GM12878 (cell line): Measurements from ENCODE around the gene R3HDM2. TPM values are rescaled to one million over a fixed set of nuclear protein-coding genes. Genes with fewer than 3 reads are reported as not detected.

Source experiments
- ATAC-seq: fragments of 200-7000 bp; cut with Tn5 transposase; 3 replicates; pipeline ENCODE4 v1.9.1; 2020; ENCODE audit warnings: mild to moderate bottlenecking, moderate library complexity
- BruUV-seq: library from RNA; stranded (reverse); fragments of 400-500 nt; replicated peaks from 2 replicates; lab custom pipeline; 2021; lab: Mats Ljungman, UMichigan
- CTCF ChIA-PET: fragments of 300-600 bp; sonication (Branson Sonifier 250); formaldehyde crosslinking; extraction: SDS; loops from one replicate; lab custom pipeline; 2021; ENCODE audit warnings: inconsistent platforms; lab: Yijun Ruan, JAX
- POLR2A ChIA-PET: fragments of 350-600 bp; formaldehyde crosslinking; extraction: SDS; loops from one replicate; lab custom pipeline; 2021; ENCODE audit warnings: inconsistent platforms; lab: Charles Lee
- RAD21 ChIA-PET: fragments of 300-600 bp; sonication (Branson Sonifier 250); formaldehyde crosslinking; loops from one replicate; lab custom pipeline; 2023; ENCODE audit warnings: antibody characterized with exemption; ENCODE audit not compliant: unreplicated experiment; lab: Charles Lee
- SMC1A ChIA-PET: fragments of 300-600 bp; sonication (Branson Sonifier 250); formaldehyde crosslinking; loops from one replicate; lab custom pipeline; 2023; ENCODE audit not compliant: unreplicated experiment, uncharacterized antibody; lab: Charles Lee
- DNase-seq: peaks from one replicate; pipeline ENCODE4 v3.0.0-alpha.2; 2011; ENCODE audit warnings: low read depth, low spot score
- FAIRE-seq: peaks from 3 replicates; lab custom pipeline; 2011; peaks lifted over from hg19 to GRCh38; lab: Jason Lieb, UNC
- H2AFZ ChIP-seq: 2 replicates; pipeline ENCODE4 v1.6.0; 2011; ENCODE audit warnings: low read depth, low read length, control low read depth; ENCODE audit not compliant: control insufficient read depth
- H3K27ac ChIP-seq: 2 replicates; pipeline ENCODE4 v1.5.1; 2011; ENCODE audit warnings: control low read depth; ENCODE audit not compliant: control insufficient read depth, insufficient read depth
- H3K27me3 ChIP-seq, 2 experiments: replicated peaks in 1 of 2; 2 replicates each; pipeline versions ENCODE4 v1.6.0 to v1.6.1; 2011; ENCODE audit warnings: low read length in 1 of 2; ENCODE audit not compliant: control insufficient read depth in 2 of 2, insufficient read depth in 2 of 2
- H3K36me3 ChIP-seq, 2 experiments: 2 replicates each; pipeline ENCODE4 v1.5.1; 2011; ENCODE audit warnings: low read length in 1 of 2; ENCODE audit not compliant: control insufficient read depth in 2 of 2, insufficient read depth in 2 of 2
- H3K4me1 ChIP-seq: 2 replicates; pipeline ENCODE4 v1.6.1; 2011; ENCODE audit warnings: mild to moderate bottlenecking, low read length, moderate library complexity, mixed read lengths; ENCODE audit not compliant: control insufficient read depth, insufficient read depth
- H3K4me2 ChIP-seq: 2 replicates; pipeline ENCODE4 v1.6.0; 2011; ENCODE audit warnings: control low read depth; ENCODE audit not compliant: control insufficient read depth, insufficient read depth
- H3K4me3 ChIP-seq: fragments of 200-600 bp; sonication (generic); 2 replicates; pipeline ENCODE4 v1.5.1; 2016
- H3K79me2 ChIP-seq: 2 replicates; pipeline ENCODE4 v1.6.0; 2011; ENCODE audit warnings: low read length; ENCODE audit not compliant: control insufficient read depth, insufficient read depth
- H3K9ac ChIP-seq: 2 replicates; pipeline ENCODE4 v1.8.0; 2011; ENCODE audit warnings: low read length, control low read depth, mixed read lengths; ENCODE audit not compliant: control insufficient read depth, insufficient read depth
- H3K9me3 ChIP-seq: replicated peaks from 3 replicates; pipeline ENCODE4 v1.5.1; 2011; ENCODE audit warnings: mild to moderate bottlenecking, low read length; ENCODE audit not compliant: control insufficient read depth, insufficient read depth
- H4K20me1 ChIP-seq: 2 replicates; pipeline ENCODE4 v1.6.0; 2011; ENCODE audit not compliant: control insufficient read depth, insufficient read depth
- BMI1 ChIP-seq: fragments of 450-650 bp; IDR thresholded peaks from 2 replicates; pipeline ENCODE4 v1.6.1; 2016; ENCODE audit warnings: mild to moderate bottlenecking, moderate library complexity, borderline replicate concordance
- CBX5 ChIP-seq: sonication (generic); IDR thresholded peaks from 2 replicates; pipeline ENCODE4 v1.6.1; 2016; ENCODE audit warnings: low read depth, moderate library complexity, mild to moderate bottlenecking, inconsistent platforms
- CREM ChIP-seq: IDR thresholded peaks from 2 replicates; pipeline ENCODE4 v1.6.1; 2014; ENCODE audit warnings: antibody characterized with exemption, low read depth
- CUX1 ChIP-seq: IDR thresholded peaks from 2 replicates; pipeline ENCODE4 v1.6.1; 2012; ENCODE audit warnings: improper control_type of control experiment, low read depth, low read length; ENCODE audit not compliant: insufficient replicate concordance
- GABPA ChIP-seq: IDR thresholded peaks from 2 replicates; pipeline ENCODE4 v1.6.1; 2014; ENCODE audit warnings: antibody characterized with exemption, low read depth, mild to moderate bottlenecking, inconsistent platforms
- IRF4 ChIP-seq: IDR thresholded peaks from 2 replicates; pipeline ENCODE4 v1.6.1; 2011; ENCODE audit warnings: low read depth, low read length
- KLF5 ChIP-seq: fragments of 450-650 bp; IDR thresholded peaks from 2 replicates; pipeline ENCODE4 v1.6.1; 2014; ENCODE audit warnings: mild to moderate bottlenecking; ENCODE audit not compliant: partially characterized antibody
- NKRF ChIP-seq: fragments of 450-650 bp; conservative IDR thresholded peaks from 2 replicates; pipeline ENCODE4 v1.6.1; 2017; ENCODE audit warnings: mild to moderate bottlenecking, moderate library complexity
- NRF1 ChIP-seq: conservative IDR thresholded peaks from 2 replicates; pipeline ENCODE4 v1.6.1; 2011; ENCODE audit warnings: mild to moderate bottlenecking, low read depth, low read length, improper control_type of control experiment
- SKIL ChIP-seq: fragments of 450-650 bp; IDR thresholded peaks from 2 replicates; pipeline ENCODE4 v1.6.1; 2017; ENCODE audit warnings: mild to moderate bottlenecking, low read depth, inconsistent platforms; ENCODE audit not compliant: poor library complexity, severe bottlenecking
- SREBF1 ChIP-seq: IDR thresholded peaks from 2 replicates; pipeline ENCODE4 v1.6.1; 2012; ENCODE audit warnings: mild to moderate bottlenecking, low read length
- TCF12 ChIP-seq: IDR thresholded peaks from 2 replicates; pipeline ENCODE4 v1.6.1; 2011; ENCODE audit warnings: low read depth, mild to moderate bottlenecking, low read length
- ZZZ3 ChIP-seq: IDR thresholded peaks from 2 replicates; pipeline ENCODE4 v1.6.1; 2011; ENCODE audit warnings: low read depth; ENCODE audit not compliant: control insufficient read depth, insufficient read length
- WGBS: methylation state at CpG from one replicate; pipeline ENCODE4 v1.1.6; 2016; ENCODE audit warnings: low lambda C conversion rate; ENCODE audit not compliant: insufficient replicate concordance, insufficient coverage; ENCODE audit errors: missing lambda C conversion rate; 5-methylcytosine and 5-hydroxymethylcytosine counted together
- in situ Hi-C: fragments of 300-500 bp; cut with MboI; formaldehyde crosslinking; loops from 9 replicates; pipeline ENCODE4 v1.14.3; 2018; ENCODE audit warnings: mixed read lengths
- intact Hi-C: fragments of 100-400 bp; cut with micrococcal nuclease; formaldehyde crosslinking; loops from one replicate; pipeline ENCODE4 v1.14.2; 2022; ENCODE audit not compliant: unreplicated experiment
- polyA plus RNA-seq, 11 experiments: library from polyadenylated mRNA; depleted of rRNA in 4 of 11; unstranded in 6 of 11; stranded (reverse) in 5 of 11; fragments of >200 nt; fragmentation: Nextera tagmentation in 4 of 11; fragmentation: Illumina TruSeq in 1 of 11; extraction: Ambion mirVana in 4 of 11; extraction: Trizol in 1 of 11; gene quantifications; 1 replicate in 1 of 11; 2 replicates in 10 of 11; pipeline versions ENCODE4 v1.2.1 to v1.2.3, GENCODE V29; 2011 to 2016; ENCODE audit warnings: inconsistent platforms in 2 of 11, missing spikeins in 2 of 11, low read depth in 1 of 11
- total RNA-seq, 4 experiments: library from RNA; depleted of rRNA in 3 of 4; stranded (reverse); fragments of >200 nt in 3 of 4; fragmentation: Illumina TruSeq in 1 of 4; extraction: Trizol in 1 of 4; gene quantifications; 2 replicates each; pipeline versions ENCODE4 v1.2.1 to v1.2.3, GENCODE V29; 2013 to 2021

Gene R3HDM2
- total and polyA plus RNA-seq, 10 of the 15 experiments (the other 5 are each of a cell fraction or from before 2014, with no cell fraction given) = 4.6 to 26.1 (median 11.2) TPM

GRCh38 chr12:57211791-57212700, 218.8 kb downstream of the R3HDM2 start:
- no peak overlapping the region for H3K27ac ChIP-seq
- peaks cover 9 to 10% of the 10 kb centered on the region in 2 experiments; a peak in 3 of 4 replicates for H3K27me3 ChIP-seq
- ChIA-PET RAD21 (interaction anchor here (1.1 kb wide), 1 partner anchor 37 kb away, joined by 4 read pairs; no protein-coding TSS in a partner anchor), SMC1A (interaction anchor here (4.2 kb wide), 1 partner anchor 30 kb away, joined by 55 read pairs; no protein-coding TSS in a partner anchor), CTCF (interaction anchor here (2.3 to 4.7 kb wide), 5 partner anchors 17 to 240 kb away, joined by 13 to 271 read pairs (median 41); partner anchors contain the start of gene SHMT2), POLR2A (no interaction called here)
- H3K9me3 ChIP-seq = no peaks in the 10 kb centered on the region
- ATAC-seq (no peak), FAIRE-seq (no peak), DNase-seq (no peak)
- no peak overlapping the region for H3K4me2 ChIP-seq
- no peaks in the 10 kb centered on the region for H3K36me3 ChIP-seq
- H2AFZ ChIP-seq = no peak overlapping the region
- H3K9ac ChIP-seq = no peak overlapping the region
- 51% methylated on average over 27 of the region's 27 CpGs for WGBS
- no peaks in the 10 kb centered on the region for H4K20me1 ChIP-seq
- H3K79me2 ChIP-seq = no peaks in the 10 kb centered on the region
- H3K4me3 ChIP-seq = no peak overlapping the region
- intact Hi-C loops = no loop called here
- peaks cover 9% of the 10 kb centered on the region for H3K4me1 ChIP-seq
- BruUV-seq = no TSS peak
- in situ Hi-C loops = loop anchor here (5.0 kb wide), 1 partner anchor 35 kb away; no protein-coding TSS in a partner anchor
- TF ChIP-seq NKRF (no peak), CBX5 (no peak), SKIL (no peak), NRF1 (no peak), KLF5 (no peak), CUX1 (no peak), ZZZ3 (no peak), SREBF1 (no peak), IRF4 (no peak), GABPA (no peak), TCF12 (no peak), BMI1 (no peak), CREM (no peak)
